DMS 273 (cell line): Measurements from ENCODE around the gene ATF6B.
"Not testable (repeated sequence)": the region's sequence is repeated elsewhere in the genome, so short reads cannot be mapped to it uniquely, and the experiment has no call there.

Experiments
- DNase-seq: peaks from one replicate; lab custom pipeline; 2025; ENCODE audit not compliant: unreplicated experiment; lab: John Stamatoyannopoulos, UW

ATF6B gene

GRCh38 chr6:32108727-32109113 lies 19.3 kb downstream of the ATF6B start:
- DNase-seq, result no peak

DNA sequence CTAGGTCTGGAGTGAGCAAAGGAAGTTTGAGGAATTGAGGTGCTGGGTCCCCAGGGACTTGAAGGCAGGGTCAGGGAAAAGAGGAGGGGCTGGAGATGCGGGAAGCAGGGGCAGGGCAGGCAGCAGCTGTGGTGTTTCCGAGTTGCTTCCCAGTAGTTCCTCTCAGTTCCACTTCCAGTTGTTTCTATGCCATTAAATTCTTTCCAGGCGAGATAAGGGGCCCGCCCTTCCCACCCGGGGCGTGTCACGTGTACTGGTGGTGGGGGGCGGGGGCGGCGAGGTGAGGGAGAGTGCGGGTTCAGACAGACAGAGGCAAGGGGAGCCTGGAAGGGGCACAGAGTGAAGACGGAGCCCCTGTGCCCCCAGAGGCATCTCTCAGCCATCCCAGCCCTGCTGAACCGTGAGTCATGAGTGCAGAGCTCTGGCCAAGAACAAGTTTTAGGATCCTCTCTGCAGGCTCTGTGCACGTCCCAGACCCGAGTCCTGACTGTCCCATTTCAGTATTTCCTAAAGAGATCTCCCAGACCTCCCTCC lies 19.9 kb downstream of the ATF6B start:
- no peak for DNase-seq

GRCh38 chr6:32107406-32107805 lies 20.6 kb downstream of the ATF6B start:
- DNase-seq, result no peak

GRCh38 chr6:32105433-32105832 lies 22.6 kb downstream of the ATF6B start:
- no peak for DNase-seq

- no peak for DNase-seq
These were observed 25.8 kb downstream of the ATF6B start for GRCh38 chr6:32102255-32102654.

DNA sequence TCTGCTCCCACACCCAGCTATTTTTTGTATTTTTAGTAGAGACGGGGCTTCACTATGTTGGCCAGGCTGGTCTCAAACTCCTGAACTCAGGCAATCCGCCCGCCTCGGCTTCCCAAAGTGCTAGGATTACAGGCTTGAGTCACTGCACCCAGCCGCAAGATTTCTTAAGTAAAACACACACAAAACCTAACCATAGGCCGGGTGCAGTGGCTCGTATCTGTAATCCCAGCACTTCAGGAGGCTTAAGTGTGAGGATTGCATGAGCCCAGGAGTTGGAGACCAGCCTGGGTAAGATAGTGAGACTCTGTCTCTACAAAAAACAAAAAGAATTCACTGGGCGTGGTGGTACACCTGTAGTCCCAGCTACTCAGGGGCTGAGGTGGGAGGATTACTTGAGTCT lies 27.8 kb downstream of the ATF6B start:
- not testable (repeated sequence) for DNase-seq

DNA sequence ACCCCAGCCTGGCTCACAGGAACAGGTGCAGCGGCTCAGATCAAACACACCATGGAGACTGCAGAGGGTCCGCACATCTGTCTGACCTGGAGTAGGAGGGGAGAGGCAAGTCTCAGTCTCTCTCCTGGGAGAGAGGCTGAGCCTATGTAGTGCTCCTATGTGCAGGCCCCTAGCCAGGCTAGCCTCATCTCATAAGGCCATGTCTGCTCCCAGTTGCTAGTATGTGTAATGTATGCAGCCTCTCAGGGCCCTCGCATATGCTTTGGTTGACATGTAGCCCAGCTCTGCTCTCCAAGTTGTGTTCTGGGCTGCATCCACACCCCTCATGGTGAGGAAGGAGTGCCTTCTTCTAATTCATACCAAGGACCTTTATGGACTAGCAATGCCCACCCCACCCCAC lies 30.7 kb downstream of the ATF6B start:
- no peak for DNase-seq

DNA sequence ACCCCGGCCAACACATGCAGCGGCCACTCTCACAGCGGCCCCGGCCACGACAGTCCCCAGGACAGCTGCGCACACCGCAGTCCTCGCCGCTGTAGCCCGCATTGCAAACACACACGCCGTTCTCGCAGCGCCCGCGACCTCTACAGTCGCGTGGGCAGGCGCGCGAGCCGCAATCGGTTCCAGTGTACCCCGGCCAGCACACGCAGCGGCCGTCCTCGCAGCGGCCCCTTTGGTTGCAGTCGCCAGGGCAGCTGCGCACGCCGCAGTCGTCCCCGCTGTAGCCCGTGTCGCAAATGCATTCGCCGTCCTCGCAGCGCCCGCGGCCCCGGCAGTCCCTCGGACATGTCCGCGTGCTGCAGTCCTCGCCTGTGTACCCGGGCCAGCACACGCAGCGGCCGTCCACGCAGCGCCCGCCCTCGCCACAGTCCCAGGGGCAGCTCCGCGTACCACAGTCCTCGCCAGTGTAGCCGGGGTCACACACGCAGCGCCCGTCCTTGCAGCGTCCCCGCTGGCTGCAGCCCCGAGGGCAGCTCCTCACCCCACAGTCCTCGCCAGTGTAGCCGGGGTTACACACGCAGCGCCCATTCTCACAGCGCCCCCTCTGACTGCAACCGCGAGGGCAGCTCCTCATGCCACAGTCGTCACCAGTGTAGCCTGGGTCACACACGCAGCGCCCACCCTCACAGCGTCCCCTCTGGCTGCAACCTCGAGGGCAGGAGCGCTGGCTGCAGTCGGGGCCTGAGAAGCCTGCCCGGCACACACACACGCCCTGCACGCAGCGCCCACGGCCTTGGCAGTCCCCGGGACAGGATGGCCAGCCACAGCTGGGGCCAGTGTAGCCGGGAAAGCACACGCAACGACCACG lies 31.4 kb downstream of the ATF6B start:
- no peak for DNase-seq

GRCh38 chr6:32096087-32096393 lies 32.0 kb downstream of the ATF6B start:
- DNase-seq, result no peak

DNA sequence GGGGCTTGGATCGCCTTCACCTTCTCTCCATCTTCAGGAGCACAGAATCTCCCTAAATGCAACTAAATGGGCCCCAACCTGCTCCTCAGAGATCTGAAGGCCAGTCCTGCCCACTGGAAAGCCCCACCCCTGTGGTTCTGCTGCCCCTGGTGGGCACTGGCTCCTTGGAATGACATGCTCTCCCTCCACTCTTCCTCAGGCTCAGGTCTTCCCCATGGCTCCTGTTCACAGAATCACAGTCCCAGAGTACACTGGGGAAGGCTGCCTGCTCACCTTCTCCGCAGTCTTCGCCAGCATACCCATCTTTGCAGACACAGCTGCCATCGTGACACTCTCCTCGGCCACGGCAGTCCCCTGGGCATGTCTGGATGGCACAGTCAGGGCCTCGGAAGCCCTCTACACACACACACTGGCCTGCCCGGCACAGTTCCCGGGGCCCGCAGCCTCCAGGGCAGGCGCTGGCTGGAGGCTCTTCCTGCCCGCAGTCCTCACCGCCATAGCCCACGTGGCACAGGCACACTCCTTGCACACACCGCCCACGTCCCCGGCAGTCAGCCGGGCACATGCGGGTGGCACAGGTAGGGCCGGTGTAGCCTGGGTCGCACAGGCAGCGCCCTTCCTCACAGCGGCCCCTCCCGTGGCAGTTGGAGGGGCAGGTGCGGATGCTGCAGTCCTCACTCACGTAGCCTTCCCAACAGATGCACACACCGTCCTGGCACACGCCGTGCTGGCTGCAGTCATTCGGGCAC lies 32.5 kb downstream of the ATF6B start:
- DNase-seq, result peak; percentile 23

DNA sequence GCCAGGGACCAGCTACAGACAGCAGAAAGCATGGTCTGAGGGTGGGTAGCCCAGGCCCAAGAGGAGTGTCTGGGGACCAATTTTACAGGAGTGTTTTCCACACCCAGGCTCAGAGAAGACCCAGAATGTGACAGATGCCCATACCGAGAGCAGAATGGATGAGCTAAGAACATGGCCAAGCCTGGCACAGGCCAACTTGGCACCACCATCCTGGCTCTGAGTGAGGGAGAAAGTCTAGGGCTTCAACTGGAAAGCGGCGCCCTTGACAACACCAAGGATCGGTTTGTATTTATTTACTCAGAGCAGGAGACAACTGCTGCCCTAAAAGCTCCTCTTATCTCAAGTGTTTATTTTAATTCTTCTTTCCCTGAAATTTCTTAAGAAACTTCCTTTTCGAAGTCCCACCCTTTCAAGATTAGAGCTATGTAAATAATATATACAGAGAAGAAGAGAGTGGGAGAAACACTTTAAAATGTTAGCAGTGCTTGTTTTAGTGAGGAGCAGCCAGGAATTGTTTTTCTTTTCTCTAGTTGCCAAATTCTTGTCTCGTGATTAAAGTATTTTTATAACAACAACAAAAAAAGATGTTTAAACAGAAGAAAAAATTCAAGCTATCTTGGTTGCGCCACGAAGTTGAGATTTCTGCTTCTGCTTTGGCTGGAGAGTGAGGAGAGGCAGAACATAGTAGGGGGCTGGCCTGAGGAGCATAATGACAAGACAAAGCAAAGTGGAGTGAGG lies 35.1 kb downstream of the ATF6B start:
- peak; percentile 24 for DNase-seq

GRCh38 chr6:32089082-32089828 lies 38.8 kb downstream of the ATF6B start:
- no peak for DNase-seq

- DNase-seq, result no peak
These were observed 39.5 kb downstream of the ATF6B start for GRCh38 chr6:32088487-32089049.

DNA sequence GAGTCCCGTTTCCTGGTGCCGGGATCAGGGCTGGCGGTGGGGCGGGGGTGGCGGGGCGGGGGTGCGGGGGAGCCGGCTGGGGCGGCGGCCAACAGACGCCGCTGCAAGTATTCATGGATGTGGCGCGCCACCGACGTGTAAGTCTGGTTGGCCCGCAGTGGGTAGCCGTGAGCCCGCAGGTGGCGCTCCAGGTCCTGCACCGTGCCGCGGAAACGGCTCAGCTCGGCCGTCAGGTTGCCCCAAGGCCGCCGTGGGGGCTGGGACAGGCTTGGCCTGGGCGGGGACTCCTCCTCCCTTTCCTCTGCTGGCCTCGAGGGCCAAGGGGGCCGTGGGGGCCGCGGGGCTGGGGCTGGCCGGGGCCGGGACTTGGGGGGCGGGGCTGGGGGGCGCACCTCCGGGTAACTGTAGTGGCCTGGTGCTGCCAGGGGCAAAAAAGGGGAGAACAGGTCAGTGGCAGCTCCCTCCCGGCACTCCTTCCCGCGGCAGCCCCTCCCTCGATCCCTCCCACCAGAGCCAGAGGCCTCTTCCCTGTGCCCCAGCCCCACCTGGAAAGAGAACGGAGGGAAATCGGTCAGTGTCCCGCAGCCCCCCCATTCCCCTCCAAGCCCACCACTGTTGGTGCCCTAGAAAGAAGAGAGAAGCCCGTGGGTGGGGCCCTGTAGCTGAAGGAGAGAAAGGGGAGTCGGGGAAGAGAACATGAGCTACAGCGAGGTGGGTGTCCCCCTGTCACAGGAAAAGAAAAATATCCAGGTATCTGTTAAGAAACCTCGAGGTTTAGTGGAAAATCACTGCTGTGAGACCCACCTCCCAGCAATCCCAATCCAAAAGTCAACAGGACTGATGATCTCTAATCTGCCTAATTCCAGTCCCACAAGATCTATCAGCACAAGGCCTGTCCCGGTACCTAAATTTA lies 40.2 kb downstream of the ATF6B start:
- DNase-seq, result peak; percentile 89

GRCh38 chr6:32086661-32087573 lies 41.1 kb downstream of the ATF6B start:
- peak; percentile 70 for DNase-seq

- no peak for DNase-seq
These were observed 42.1 kb downstream of the ATF6B start for GRCh38 chr6:32085759-32086459.

GRCh38 chr6:32084780-32085179 lies 43.3 kb downstream of the ATF6B start:
- DNase-seq, result no peak
